ENCODE measurements around the gene RP9.

DNA sequence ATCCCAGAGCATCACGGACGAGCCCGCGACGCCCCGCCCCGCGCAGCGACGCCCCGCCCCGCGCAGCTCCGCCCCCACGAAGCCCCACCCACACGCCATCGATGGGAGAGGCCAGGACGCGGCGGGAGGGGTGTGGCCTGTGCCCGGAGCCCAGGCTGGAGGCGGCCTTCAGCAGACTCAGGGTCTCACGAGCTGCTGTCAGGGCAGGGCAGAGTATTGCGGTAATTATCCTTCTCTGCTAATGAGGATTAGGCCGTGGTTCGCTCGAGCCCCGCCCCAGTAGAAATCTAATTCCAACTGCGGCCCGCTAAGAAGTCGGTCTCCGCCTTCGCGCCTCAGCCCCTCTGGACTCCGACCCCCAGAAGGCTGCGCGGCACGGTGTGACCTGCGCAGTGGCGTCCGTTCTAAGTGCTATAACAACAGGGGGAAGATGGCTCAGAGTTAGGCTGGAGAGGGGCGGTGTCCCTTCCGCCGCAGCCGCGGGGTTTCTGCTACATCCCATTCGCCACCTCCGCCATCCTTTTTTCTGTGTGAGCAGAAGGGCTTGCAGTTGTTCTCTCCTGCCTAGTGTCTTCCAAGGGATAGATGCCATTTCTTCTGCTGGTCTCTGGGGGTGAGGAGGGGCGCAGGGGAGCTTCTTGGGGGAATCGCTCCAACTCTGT is 46.3 kb downstream of the RP9 start:
- TF ChIP-seq TAF1 (IDR thresholded peaks at IDR 0.05; ENCODE audit: borderline replicate concordance, insufficient read depth, low read length), result 0 out of 2 replicates have a peak, but pooled peaks have one; percentile 3
- TF ChIP-seq SIN3A (IDR thresholded peaks at IDR 0.05; ENCODE audit: borderline replicate concordance, insufficient read depth, low read length), result 0 out of 2 replicates have a peak, but pooled peaks have one; percentile 2
- peak; percentile 45; the same call in 1 of the 2 replicates for TF ChIP-seq POLR2AphosphoS5 (IDR thresholded peaks at IDR 0.05; ENCODE audit: low read depth, low read length)
- TF ChIP-seq, protein P1, sequence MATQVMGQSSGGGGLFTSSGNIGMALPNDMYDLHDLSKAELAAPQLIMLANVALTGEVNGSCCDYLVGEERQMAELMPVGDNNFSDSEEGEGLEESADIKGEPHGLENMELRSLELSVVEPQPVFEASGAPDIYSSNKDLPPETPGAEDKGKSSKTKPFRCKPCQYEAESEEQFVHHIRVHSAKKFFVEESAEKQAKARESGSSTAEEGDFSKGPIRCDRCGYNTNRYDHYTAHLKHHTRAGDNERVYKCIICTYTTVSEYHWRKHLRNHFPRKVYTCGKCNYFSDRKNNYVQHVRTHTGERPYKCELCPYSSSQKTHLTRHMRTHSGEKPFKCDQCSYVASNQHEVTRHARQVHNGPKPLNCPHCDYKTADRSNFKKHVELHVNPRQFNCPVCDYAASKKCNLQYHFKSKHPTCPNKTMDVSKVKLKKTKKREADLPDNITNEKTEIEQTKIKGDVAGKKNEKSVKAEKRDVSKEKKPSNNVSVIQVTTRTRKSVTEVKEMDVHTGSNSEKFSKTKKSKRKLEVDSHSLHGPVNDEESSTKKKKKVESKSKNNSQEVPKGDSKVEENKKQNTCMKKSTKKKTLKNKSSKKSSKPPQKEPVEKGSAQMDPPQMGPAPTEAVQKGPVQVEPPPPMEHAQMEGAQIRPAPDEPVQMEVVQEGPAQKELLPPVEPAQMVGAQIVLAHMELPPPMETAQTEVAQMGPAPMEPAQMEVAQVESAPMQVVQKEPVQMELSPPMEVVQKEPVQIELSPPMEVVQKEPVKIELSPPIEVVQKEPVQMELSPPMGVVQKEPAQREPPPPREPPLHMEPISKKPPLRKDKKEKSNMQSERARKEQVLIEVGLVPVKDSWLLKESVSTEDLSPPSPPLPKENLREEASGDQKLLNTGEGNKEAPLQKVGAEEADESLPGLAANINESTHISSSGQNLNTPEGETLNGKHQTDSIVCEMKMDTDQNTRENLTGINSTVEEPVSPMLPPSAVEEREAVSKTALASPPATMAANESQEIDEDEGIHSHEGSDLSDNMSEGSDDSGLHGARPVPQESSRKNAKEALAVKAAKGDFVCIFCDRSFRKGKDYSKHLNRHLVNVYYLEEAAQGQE (IDR thresholded peaks at IDR 0.05; ENCODE audit: insufficient read depth in 1 of 2, low read depth in 2 of 2, low read length in 2 of 2), result no peak
- no peak for TF ChIP-seq FOXP2 (optimal IDR thresholded peaks at IDR 0.05; ENCODE audit: borderline replicate concordance, extremely low read depth, extremely low read length, insufficient read depth)

All from PFSK-1 (cell line).